ENCODE results near the gene FAM24B. TPM values are rescaled to one million over a fixed set of nuclear protein-coding genes. Genes with fewer than 3 reads are reported as not detected.

The FAM24B gene
- total and polyA plus RNA-seq, 4 donors, result 0.21 to 2.0 (median 0.84) TPM; not detected in 1

DNA sequence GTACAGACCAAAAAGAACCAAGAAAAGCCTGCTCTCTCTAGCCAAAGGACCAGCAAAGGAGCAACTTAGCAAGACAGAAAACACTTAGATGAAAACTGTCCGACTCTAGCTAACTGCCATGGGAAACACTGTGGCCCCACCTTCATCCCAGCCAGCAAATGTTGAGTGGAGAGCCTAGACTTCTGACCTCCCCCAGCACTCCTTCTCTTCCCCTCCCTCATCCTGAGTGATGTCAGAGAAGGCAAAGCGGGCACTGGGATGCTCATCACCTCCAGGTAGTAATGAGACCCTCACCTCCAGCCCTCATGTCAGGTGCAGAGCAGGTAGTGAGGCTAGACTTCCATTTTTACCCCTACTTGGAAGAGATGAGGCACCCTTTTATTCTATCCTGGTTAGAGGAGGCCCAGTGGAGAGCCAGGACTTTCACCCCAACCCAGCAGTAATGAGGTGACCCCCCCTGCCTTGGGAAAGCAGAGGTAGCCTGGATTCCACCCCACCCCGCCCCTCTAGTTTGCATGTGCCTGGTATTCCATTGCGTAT lies 50.6 kb downstream of the FAM24B start:
- Histone ChIP-seq H3K36me3 (ENCODE audit: control insufficient read depth in 4 of 4, insufficient read depth in 3 of 4, low read depth in 1 of 4, low read length in 3 of 4) (no peaks in the 10 kb centered on the region), H3K4me3 (ENCODE audit: low read depth in 1 of 3, low read length in 3 of 3) (no peak overlapping the region), H3K27me3 (ENCODE audit: control insufficient read depth in 4 of 4, insufficient read depth in 4 of 4, low read length in 3 of 4) (no peaks in the 10 kb centered on the region), H3K9ac (ENCODE audit: low read depth in 1 of 2, low read length in 2 of 2) (no peak overlapping the region), H3K4me1 (ENCODE audit: control insufficient read depth in 4 of 4, insufficient read depth in 4 of 4, low read length in 3 of 4) (no peaks in the 10 kb centered on the region), H3K9me3 (ENCODE audit: control insufficient read depth in 4 of 4, low read length in 3 of 4) (no peaks in the 10 kb centered on the region), H3K27ac (ENCODE audit: low read depth in 1 of 2, low read length in 2 of 2) (no peak overlapping the region)
- no peak for TF ChIP-seq HNF4A (conservative IDR thresholded peaks at IDR 0.05)
- DNase-seq (ENCODE audit: low spot score), result no peak
- WGBS, result 78% methylated on average over 4 of the region's 4 CpGs

DNA sequence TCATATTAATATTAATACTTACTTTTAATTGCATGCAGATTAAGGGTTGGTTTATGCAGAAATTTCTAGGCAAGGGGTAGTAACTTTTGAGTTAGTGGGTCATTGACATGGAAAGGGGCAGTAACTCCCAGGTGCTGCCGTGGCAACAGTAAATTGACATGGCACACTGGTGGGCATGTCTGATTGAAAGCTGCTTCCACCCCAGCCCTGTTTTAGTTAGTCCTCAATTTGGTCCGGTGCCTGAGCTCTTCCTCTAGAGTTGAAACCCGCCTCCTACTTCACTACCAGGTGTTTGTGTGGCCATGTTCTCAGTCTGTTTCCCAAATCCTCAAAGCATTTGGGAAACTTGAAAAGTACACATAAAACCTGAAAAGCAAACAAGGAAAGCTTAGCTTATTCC lies 52.1 kb downstream of the FAM24B start:
- Histone ChIP-seq H3K4me3 (ENCODE audit: low read depth in 1 of 3, low read length in 3 of 3) (no peak overlapping the region), H3K27ac (ENCODE audit: low read depth in 1 of 2, low read length in 2 of 2) (no peak overlapping the region), H3K4me1 (ENCODE audit: control insufficient read depth in 4 of 4, insufficient read depth in 4 of 4, low read length in 3 of 4) (no peaks in the 10 kb centered on the region), H3K27me3 (ENCODE audit: control insufficient read depth in 4 of 4, insufficient read depth in 4 of 4, low read length in 3 of 4) (no peaks in the 10 kb centered on the region), H3K36me3 (ENCODE audit: control insufficient read depth in 4 of 4, insufficient read depth in 3 of 4, low read depth in 1 of 4, low read length in 3 of 4) (no peaks in the 10 kb centered on the region), H3K9me3 (ENCODE audit: control insufficient read depth in 4 of 4, low read length in 3 of 4) (no peaks in the 10 kb centered on the region), H3K9ac (ENCODE audit: low read depth in 1 of 2, low read length in 2 of 2) (no peak overlapping the region)
- WGBS, result 88% methylated on average over 3 of the region's 3 CpGs
- TF ChIP-seq, protein P1, sequence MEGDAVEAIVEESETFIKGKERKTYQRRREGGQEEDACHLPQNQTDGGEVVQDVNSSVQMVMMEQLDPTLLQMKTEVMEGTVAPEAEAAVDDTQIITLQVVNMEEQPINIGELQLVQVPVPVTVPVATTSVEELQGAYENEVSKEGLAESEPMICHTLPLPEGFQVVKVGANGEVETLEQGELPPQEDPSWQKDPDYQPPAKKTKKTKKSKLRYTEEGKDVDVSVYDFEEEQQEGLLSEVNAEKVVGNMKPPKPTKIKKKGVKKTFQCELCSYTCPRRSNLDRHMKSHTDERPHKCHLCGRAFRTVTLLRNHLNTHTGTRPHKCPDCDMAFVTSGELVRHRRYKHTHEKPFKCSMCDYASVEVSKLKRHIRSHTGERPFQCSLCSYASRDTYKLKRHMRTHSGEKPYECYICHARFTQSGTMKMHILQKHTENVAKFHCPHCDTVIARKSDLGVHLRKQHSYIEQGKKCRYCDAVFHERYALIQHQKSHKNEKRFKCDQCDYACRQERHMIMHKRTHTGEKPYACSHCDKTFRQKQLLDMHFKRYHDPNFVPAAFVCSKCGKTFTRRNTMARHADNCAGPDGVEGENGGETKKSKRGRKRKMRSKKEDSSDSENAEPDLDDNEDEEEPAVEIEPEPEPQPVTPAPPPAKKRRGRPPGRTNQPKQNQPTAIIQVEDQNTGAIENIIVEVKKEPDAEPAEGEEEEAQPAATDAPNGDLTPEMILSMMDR (IDR thresholded peaks at IDR 0.05; ENCODE audit: low read depth, low read length, missing input control), result no peak
- TF ChIP-seq HNF4G (IDR thresholded peaks at IDR 0.05), result no peak
- TF ChIP-seq FOXA1 (IDR thresholded peaks at IDR 0.05), result no peak
- TF ChIP-seq EGR1 (IDR thresholded peaks at IDR 0.05; ENCODE audit: low read depth in 2 of 2), result no peak
- TF ChIP-seq, protein P2, sequence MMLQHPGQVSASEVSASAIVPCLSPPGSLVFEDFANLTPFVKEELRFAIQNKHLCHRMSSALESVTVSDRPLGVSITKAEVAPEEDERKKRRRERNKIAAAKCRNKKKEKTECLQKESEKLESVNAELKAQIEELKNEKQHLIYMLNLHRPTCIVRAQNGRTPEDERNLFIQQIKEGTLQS (IDR thresholded peaks at IDR 0.05), result no peak
- TF ChIP-seq FOXA2 (IDR thresholded peaks at IDR 0.05), result no peak
- no peak for TF ChIP-seq YY1 (IDR thresholded peaks at IDR 0.05)
- TF ChIP-seq JUND (IDR thresholded peaks at IDR 0.05), result no peak
- TF ChIP-seq, protein P3, sequence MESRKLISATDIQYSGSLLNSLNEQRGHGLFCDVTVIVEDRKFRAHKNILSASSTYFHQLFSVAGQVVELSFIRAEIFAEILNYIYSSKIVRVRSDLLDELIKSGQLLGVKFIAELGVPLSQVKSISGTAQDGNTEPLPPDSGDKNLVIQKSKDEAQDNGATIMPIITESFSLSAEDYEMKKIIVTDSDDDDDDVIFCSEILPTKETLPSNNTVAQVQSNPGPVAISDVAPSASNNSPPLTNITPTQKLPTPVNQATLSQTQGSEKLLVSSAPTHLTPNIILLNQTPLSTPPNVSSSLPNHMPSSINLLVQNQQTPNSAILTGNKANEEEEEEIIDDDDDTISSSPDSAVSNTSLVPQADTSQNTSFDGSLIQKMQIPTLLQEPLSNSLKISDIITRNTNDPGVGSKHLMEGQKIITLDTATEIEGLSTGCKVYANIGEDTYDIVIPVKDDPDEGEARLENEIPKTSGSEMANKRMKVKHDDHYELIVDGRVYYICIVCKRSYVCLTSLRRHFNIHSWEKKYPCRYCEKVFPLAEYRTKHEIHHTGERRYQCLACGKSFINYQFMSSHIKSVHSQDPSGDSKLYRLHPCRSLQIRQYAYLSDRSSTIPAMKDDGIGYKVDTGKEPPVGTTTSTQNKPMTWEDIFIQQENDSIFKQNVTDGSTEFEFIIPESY (IDR thresholded peaks at IDR 0.05), result no peak
- no peak for TF ChIP-seq HNF4A (conservative IDR thresholded peaks at IDR 0.05)
- TF ChIP-seq GABPA (IDR thresholded peaks at IDR 0.05 in 1 of 2, conservative IDR thresholded peaks at IDR 0.05 in 1 of 2), result no peak
- no peak for TF ChIP-seq NR2F2 (IDR thresholded peaks at IDR 0.05)
- TF ChIP-seq TAF1 (conservative IDR thresholded peaks at IDR 0.05), result no peak
- TF ChIP-seq, protein P4, sequence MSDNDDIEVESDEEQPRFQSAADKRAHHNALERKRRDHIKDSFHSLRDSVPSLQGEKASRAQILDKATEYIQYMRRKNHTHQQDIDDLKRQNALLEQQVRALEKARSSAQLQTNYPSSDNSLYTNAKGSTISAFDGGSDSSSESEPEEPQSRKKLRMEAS (IDR thresholded peaks at IDR 0.05), result no peak
- TF ChIP-seq RAD21 (IDR thresholded peaks at IDR 0.05), result no peak
- no peak for TF ChIP-seq RXRA (IDR thresholded peaks at IDR 0.05)
- DNase-seq (ENCODE audit: low spot score), result no peak

Measured in liver (tissue), 9 donors.